Cardiac muscle cell (in vitro differentiated cells and primary cell): ENCODE results near the gene KLK1. TPM values are rescaled to one million over a fixed set of nuclear protein-coding genes. Genes with fewer than 3 reads are reported as not detected.

Experiments used
- DNase-seq, 2 donors: peaks; one replicate each; pipeline versions ENCODE4 v3.0.0 to v3.0.0-alpha.2; 2010 to 2017; ENCODE audit warnings: low read depth in 1 of 2, low spot score in 1 of 2
- H3K27ac ChIP-seq: fragments of 200-600 bp; sonication (generic); 2 replicates; pipeline ENCODE4 v1.5.1; 2016
- H3K27me3 ChIP-seq: fragments of 200-600 bp; sonication (generic); 2 replicates; pipeline ENCODE4 v1.6.0; 2016; ENCODE audit warnings: control low read depth
- H3K36me3 ChIP-seq: fragments of 200-600 bp; sonication (generic); 2 replicates; pipeline ENCODE4 v1.5.1; 2016; ENCODE audit warnings: control low read depth
- H3K4me1 ChIP-seq: fragments of 200-600 bp; sonication (generic); 2 replicates; pipeline ENCODE4 v1.8.1; 2017; ENCODE audit warnings: low read depth, mild to moderate bottlenecking, mixed run types
- H3K4me3 ChIP-seq: fragments of 200-600 bp; sonication (generic); 2 replicates; pipeline ENCODE4 v1.5.1; 2016; ENCODE audit warnings: mild to moderate bottlenecking
- H3K9me3 ChIP-seq: fragments of 200-600 bp; sonication (generic); 2 replicates; pipeline ENCODE4 v1.5.1; 2017; ENCODE audit warnings: low read depth, mild to moderate bottlenecking, control low read depth
- polyA plus RNA-seq: library from polyadenylated mRNA; unstranded; fragments of >200 nt; fragmentation: Nextera tagmentation; extraction: Ambion mirVana; gene quantifications from 2 replicates; pipeline ENCODE4 v1.2.1, GENCODE V29; 2016
- total RNA-seq: library from RNA; depleted of rRNA; stranded (reverse); fragments of >200 nt; gene quantifications from 2 replicates; pipeline ENCODE4 v1.2.3, GENCODE V29; 2016
- TF ChIP-seq, protein P1 (sequence below): IDR thresholded peaks from 2 replicates; pipeline ENCODE4 v1.5.1; 2012; ENCODE audit warnings: low read depth, mild to moderate bottlenecking, low read length

The KLK1 gene
- total and polyA plus RNA-seq, 2 experiments from 2014 or later: not detected

- no peaks in the 10 kb centered on the region for H3K9me3 ChIP-seq
- DNase-seq: no peak
- no peaks in the 10 kb centered on the region for H3K36me3 ChIP-seq
- H3K27ac ChIP-seq: no peak overlapping the region
- TF ChIP-seq, protein P1, sequence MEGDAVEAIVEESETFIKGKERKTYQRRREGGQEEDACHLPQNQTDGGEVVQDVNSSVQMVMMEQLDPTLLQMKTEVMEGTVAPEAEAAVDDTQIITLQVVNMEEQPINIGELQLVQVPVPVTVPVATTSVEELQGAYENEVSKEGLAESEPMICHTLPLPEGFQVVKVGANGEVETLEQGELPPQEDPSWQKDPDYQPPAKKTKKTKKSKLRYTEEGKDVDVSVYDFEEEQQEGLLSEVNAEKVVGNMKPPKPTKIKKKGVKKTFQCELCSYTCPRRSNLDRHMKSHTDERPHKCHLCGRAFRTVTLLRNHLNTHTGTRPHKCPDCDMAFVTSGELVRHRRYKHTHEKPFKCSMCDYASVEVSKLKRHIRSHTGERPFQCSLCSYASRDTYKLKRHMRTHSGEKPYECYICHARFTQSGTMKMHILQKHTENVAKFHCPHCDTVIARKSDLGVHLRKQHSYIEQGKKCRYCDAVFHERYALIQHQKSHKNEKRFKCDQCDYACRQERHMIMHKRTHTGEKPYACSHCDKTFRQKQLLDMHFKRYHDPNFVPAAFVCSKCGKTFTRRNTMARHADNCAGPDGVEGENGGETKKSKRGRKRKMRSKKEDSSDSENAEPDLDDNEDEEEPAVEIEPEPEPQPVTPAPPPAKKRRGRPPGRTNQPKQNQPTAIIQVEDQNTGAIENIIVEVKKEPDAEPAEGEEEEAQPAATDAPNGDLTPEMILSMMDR: no peak
- H3K27me3 ChIP-seq: peaks cover 76% of the 10 kb centered on the region
- no peak overlapping the region for H3K4me3 ChIP-seq
- H3K4me1 ChIP-seq: no peaks in the 10 kb centered on the region
Measured at GRCh38 chr19:50822661-50823208, 852 bp downstream of the KLK1 start.

- DNase-seq: no peak
- peaks cover 84% of the 10 kb centered on the region for H3K27me3 ChIP-seq
Measured at GRCh38 chr19:50821622-50822021, 2.0 kb downstream of the KLK1 start.

DNA sequence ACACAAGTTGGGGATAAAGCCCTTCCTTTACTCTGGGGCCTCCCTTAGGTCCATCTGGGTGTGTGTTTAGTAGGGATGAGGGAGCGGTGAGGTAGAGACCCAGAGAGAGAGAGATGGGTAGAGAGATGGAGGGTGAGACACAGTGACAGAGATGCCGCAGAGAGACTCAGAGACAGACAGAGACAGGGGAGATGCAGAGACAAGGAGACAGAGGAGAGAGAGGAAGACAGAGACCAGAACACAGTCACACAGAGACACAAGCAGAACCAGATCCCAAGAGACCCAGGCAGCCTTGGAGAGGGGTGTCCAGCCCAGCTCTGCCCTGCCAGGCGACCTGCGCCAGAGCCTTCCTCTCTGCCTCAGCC is 2.4 kb downstream of the KLK1 start:
- H3K4me3 ChIP-seq: no peak overlapping the region
- no peaks in the 10 kb centered on the region for H3K9me3 ChIP-seq
- DNase-seq: no peak
- H3K4me1 ChIP-seq: no peaks in the 10 kb centered on the region
- H3K27ac ChIP-seq: no peak overlapping the region
- no peaks in the 10 kb centered on the region for H3K36me3 ChIP-seq
- TF ChIP-seq, protein P1: no peak
- H3K27me3 ChIP-seq: peaks cover 81% of the 10 kb centered on the region

More at GRCh38 chr19:50821622-50822021, 2.0 kb downstream of the KLK1 start:
- Histone ChIP-seq H3K4me3 (no peak overlapping the region), H3K36me3 (no peaks in the 10 kb centered on the region), H3K4me1 (no peaks in the 10 kb centered on the region), H3K9me3 (no peaks in the 10 kb centered on the region), H3K27ac (no peak overlapping the region)
- TF ChIP-seq, protein P1: no peak

DNA sequence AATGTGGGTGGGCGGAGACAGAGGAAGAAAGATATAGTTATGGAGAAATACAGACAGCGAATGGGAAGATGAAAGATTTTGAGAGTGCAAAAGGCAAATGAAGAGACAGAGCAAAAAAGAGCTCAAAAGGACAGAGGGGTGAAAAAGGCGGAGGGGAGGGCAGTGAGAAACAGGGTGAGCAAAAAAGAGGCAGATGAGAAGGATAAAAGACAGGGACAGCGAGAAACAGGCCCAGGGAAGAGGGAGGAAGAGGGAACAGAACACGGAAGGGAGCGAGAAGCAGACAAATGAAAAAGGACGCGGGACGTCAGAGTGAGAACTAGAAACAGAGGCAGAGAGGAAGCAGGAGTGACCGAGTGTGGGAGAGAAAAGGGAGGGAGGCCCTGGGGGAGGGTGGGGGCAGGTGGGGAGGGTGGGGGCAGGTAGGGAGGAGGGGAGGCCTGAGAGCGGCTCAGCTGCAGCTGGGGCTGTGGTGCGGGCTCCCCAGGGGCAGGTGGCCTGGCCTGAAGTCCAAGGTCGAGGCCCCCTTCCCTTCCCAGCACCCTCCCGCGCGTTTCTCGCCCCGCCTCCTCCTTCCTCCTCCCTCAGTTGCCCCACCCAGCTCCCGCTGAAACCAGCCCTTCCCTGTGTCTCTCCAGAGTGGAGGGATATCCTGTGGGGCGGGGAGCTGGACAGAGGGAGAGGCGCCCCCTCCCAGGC is 2.9 kb downstream of the KLK1 start:
- Histone ChIP-seq H3K4me1 (no peaks in the 10 kb centered on the region), H3K9me3 (no peaks in the 10 kb centered on the region), H3K27ac (no peak overlapping the region), H3K4me3 (no peak overlapping the region), H3K27me3 (peaks cover 80% of the 10 kb centered on the region), H3K36me3 (no peaks in the 10 kb centered on the region)
- DNase-seq: no peak
- TF ChIP-seq, protein P1: no peak

DNA sequence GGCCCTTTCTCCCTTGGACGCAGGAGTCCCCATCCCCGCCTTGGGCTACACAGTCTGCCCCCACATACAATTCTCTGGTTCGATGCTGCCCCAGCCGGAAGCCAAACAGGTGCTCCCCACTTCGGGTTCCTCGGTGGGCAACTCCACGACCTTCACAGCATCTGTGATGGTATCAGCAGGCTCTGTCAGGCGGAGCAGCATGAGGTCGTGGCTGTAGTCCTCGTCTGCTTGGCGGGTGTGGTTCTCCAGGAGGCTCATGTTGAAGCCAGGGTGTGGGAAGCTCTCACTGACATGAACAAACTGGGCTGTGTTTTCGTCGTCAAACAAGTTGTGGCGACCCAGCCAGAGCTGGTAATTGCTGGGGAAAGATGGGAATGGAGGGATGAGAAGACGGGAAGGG is 3.5 kb downstream of the KLK1 start:
- no peak overlapping the region for H3K27ac ChIP-seq
- no peak overlapping the region for H3K4me3 ChIP-seq
- TF ChIP-seq, protein P1: no peak
- no peaks in the 10 kb centered on the region for H3K9me3 ChIP-seq
- H3K27me3 ChIP-seq: peaks cover 76% of the 10 kb centered on the region
- H3K4me1 ChIP-seq: no peaks in the 10 kb centered on the region
- H3K36me3 ChIP-seq: no peaks in the 10 kb centered on the region
- no peak for DNase-seq
